DOHH2 (cell line): ENCODE results near the gene ADAM8.

Experiments used
- EZH2phosphoT487 ChIP-seq: fragments of 200-600 bp; sonication (generic); IDR thresholded peaks from 2 replicates; pipeline ENCODE4 v1.6.1; 2017; ENCODE audit warnings: borderline replicate concordance, mild to moderate bottlenecking, antibody characterized with exemption, low read length, moderate library complexity, mixed read lengths
- TF ChIP-seq, protein P1 (sequence below): fragments of 200-600 bp; sonication (generic); IDR thresholded peaks from one replicate; pipeline ENCODE4 v1.5.1; 2014; ENCODE audit warnings: antibody characterized with exemption, mild to moderate bottlenecking, low read depth, low read length; ENCODE audit not compliant: poor library complexity, severe bottlenecking

DNA sequence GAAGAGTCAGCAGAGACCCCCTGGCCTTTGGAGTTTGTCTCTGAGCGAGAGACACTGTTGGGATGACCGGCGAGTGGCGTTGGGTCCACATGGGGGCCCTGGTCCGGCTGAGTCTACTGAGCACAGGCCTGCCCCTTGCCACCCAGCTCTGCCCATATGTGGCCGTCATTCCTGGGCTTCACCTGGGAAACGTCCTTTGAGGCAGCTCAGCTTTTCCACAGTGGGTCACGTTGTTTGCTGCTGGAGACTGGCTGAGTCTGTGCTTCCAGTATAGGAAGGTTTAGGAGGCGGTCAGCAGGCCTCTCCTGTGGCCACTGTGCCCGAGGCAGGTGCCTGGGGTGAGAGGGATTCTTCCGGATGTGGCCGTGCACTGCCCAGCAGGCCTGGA is 17.1 kb downstream of the ADAM8 start:
- TF ChIP-seq, protein P1, sequence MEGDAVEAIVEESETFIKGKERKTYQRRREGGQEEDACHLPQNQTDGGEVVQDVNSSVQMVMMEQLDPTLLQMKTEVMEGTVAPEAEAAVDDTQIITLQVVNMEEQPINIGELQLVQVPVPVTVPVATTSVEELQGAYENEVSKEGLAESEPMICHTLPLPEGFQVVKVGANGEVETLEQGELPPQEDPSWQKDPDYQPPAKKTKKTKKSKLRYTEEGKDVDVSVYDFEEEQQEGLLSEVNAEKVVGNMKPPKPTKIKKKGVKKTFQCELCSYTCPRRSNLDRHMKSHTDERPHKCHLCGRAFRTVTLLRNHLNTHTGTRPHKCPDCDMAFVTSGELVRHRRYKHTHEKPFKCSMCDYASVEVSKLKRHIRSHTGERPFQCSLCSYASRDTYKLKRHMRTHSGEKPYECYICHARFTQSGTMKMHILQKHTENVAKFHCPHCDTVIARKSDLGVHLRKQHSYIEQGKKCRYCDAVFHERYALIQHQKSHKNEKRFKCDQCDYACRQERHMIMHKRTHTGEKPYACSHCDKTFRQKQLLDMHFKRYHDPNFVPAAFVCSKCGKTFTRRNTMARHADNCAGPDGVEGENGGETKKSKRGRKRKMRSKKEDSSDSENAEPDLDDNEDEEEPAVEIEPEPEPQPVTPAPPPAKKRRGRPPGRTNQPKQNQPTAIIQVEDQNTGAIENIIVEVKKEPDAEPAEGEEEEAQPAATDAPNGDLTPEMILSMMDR = no peak
- TF ChIP-seq EZH2phosphoT487 = no peak
